ENCODE results near the gene PANX1.
"Not testable (repeated sequence)": the region's sequence is repeated elsewhere in the genome, so short reads cannot be mapped to it uniquely, and the experiment has no call there.

PANX1 gene

DNA sequence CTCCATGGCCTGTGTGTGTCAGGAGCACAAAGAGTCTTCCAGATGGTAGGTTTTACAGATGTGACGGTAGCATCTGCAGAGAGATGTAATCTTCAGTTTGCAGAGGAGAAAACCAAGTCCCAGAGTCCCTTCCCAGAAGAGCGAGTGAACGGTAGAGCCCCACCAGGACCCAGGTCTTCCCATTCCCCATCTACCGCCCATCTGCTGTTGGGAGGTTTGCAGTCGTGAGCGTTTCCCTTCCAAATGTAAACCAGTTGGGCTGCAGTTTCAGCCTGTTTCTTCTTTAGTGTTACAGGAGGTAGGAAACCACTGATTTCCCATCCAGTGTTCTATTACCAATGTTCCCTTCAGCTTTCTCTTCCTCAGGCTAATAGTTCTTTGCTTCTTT lies 24.0 kb downstream of the PANX1 start:
- no peaks in the 10 kb centered on the region for H3K4me1 ChIP-seq (ENCODE audit: insufficient read depth, low read length, severe bottlenecking)

GRCh38 chr11:94153320-94153719 lies 24.7 kb downstream of the PANX1 start:
- no peaks in the 10 kb centered on the region for H3K9me2 ChIP-seq (ENCODE audit: low read depth, low read length)
- no peaks in the 10 kb centered on the region for H3F3A ChIP-seq (ENCODE audit: insufficient read depth, low read length)
- H3K4me1 ChIP-seq (ENCODE audit: insufficient read depth, low read length, severe bottlenecking), result no peaks in the 10 kb centered on the region
- H2AFZ ChIP-seq (ENCODE audit: low read length), result no peak overlapping the region
- H3K4me2 ChIP-seq (ENCODE audit: low read length), result no peak overlapping the region
- no peak for TF ChIP-seq EZH2 (IDR thresholded peaks at IDR 0.05; ENCODE audit: borderline replicate concordance, low read length)
- TF ChIP-seq, protein P1, sequence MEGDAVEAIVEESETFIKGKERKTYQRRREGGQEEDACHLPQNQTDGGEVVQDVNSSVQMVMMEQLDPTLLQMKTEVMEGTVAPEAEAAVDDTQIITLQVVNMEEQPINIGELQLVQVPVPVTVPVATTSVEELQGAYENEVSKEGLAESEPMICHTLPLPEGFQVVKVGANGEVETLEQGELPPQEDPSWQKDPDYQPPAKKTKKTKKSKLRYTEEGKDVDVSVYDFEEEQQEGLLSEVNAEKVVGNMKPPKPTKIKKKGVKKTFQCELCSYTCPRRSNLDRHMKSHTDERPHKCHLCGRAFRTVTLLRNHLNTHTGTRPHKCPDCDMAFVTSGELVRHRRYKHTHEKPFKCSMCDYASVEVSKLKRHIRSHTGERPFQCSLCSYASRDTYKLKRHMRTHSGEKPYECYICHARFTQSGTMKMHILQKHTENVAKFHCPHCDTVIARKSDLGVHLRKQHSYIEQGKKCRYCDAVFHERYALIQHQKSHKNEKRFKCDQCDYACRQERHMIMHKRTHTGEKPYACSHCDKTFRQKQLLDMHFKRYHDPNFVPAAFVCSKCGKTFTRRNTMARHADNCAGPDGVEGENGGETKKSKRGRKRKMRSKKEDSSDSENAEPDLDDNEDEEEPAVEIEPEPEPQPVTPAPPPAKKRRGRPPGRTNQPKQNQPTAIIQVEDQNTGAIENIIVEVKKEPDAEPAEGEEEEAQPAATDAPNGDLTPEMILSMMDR (IDR thresholded peaks at IDR 0.05; ENCODE audit: low read length), result no peak
- H3K4me3 ChIP-seq (ENCODE audit: low read depth, low read length, poor library complexity, severe bottlenecking), result no peak overlapping the region
- no peak overlapping the region for H3K27ac ChIP-seq (ENCODE audit: low read depth, low read length, poor library complexity, severe bottlenecking)
- H3K79me2 ChIP-seq (ENCODE audit: insufficient read depth, low read length), result no peaks in the 10 kb centered on the region
- H3K9me3 ChIP-seq (ENCODE audit: low read length), result no peaks in the 10 kb centered on the region
- no peaks in the 10 kb centered on the region for H4K20me1 ChIP-seq (ENCODE audit: insufficient read depth, low read length)
- no peaks in the 10 kb centered on the region for H3K36me3 ChIP-seq (ENCODE audit: insufficient read depth, low read length)
- H3K27me3 ChIP-seq (ENCODE audit: insufficient read depth, low read length), result no peaks in the 10 kb centered on the region
- no peak overlapping the region for H3K9ac ChIP-seq (ENCODE audit: low read length)

More for the DNA sequence above, 24.0 kb downstream of the PANX1 start:
- no peak overlapping the region for H2AFZ ChIP-seq (ENCODE audit: low read length)
- H4K20me1 ChIP-seq (ENCODE audit: insufficient read depth, low read length), result no peaks in the 10 kb centered on the region
- no peaks in the 10 kb centered on the region for H3K9me3 ChIP-seq (ENCODE audit: low read length)
- no peak overlapping the region for H3K27ac ChIP-seq (ENCODE audit: low read depth, low read length, poor library complexity, severe bottlenecking)
- H3F3A ChIP-seq (ENCODE audit: insufficient read depth, low read length), result no peaks in the 10 kb centered on the region
- no peaks in the 10 kb centered on the region for H3K9me2 ChIP-seq (ENCODE audit: low read depth, low read length)
- no peak overlapping the region for H3K4me3 ChIP-seq (ENCODE audit: low read depth, low read length, poor library complexity, severe bottlenecking)
- no peak overlapping the region for H3K9ac ChIP-seq (ENCODE audit: low read length)
- H3K4me2 ChIP-seq (ENCODE audit: low read length), result no peak overlapping the region
- H3K27me3 ChIP-seq (ENCODE audit: insufficient read depth, low read length), result no peaks in the 10 kb centered on the region
- H3K79me2 ChIP-seq (ENCODE audit: insufficient read depth, low read length), result no peaks in the 10 kb centered on the region
- no peak for TF ChIP-seq EZH2 (IDR thresholded peaks at IDR 0.05; ENCODE audit: borderline replicate concordance, low read length)
- TF ChIP-seq, protein P1 (IDR thresholded peaks at IDR 0.05; ENCODE audit: low read length), result no peak
- H3K36me3 ChIP-seq (ENCODE audit: insufficient read depth, low read length), result no peaks in the 10 kb centered on the region

- H3K36me3 ChIP-seq (ENCODE audit: insufficient read depth, low read length), result no peaks in the 10 kb centered on the region
- H3K9ac ChIP-seq (ENCODE audit: low read length), result no peak overlapping the region
- H3K79me2 ChIP-seq (ENCODE audit: insufficient read depth, low read length), result no peaks in the 10 kb centered on the region
- no peaks in the 10 kb centered on the region for H3K9me2 ChIP-seq (ENCODE audit: low read depth, low read length)
- H3F3A ChIP-seq (ENCODE audit: insufficient read depth, low read length), result no peaks in the 10 kb centered on the region
- H2AFZ ChIP-seq (ENCODE audit: low read length), result no peak overlapping the region
- no peaks in the 10 kb centered on the region for H3K27me3 ChIP-seq (ENCODE audit: insufficient read depth, low read length)
- no peak overlapping the region for H3K4me3 ChIP-seq (ENCODE audit: low read depth, low read length, poor library complexity, severe bottlenecking)
- no peaks in the 10 kb centered on the region for H4K20me1 ChIP-seq (ENCODE audit: insufficient read depth, low read length)
- H3K4me2 ChIP-seq (ENCODE audit: low read length), result no peak overlapping the region
- H3K9me3 ChIP-seq (ENCODE audit: low read length), result no peaks in the 10 kb centered on the region
- H3K27ac ChIP-seq (ENCODE audit: low read depth, low read length, poor library complexity, severe bottlenecking), result no peak overlapping the region
- TF ChIP-seq, protein P1 (IDR thresholded peaks at IDR 0.05; ENCODE audit: low read length), result no peak
- no peak for TF ChIP-seq EZH2 (IDR thresholded peaks at IDR 0.05; ENCODE audit: borderline replicate concordance, low read length)
- no peaks in the 10 kb centered on the region for H3K4me1 ChIP-seq (ENCODE audit: insufficient read depth, low read length, severe bottlenecking)
Observed at GRCh38 chr11:94154095-94154856, 25.6 kb downstream of the PANX1 start.

DNA sequence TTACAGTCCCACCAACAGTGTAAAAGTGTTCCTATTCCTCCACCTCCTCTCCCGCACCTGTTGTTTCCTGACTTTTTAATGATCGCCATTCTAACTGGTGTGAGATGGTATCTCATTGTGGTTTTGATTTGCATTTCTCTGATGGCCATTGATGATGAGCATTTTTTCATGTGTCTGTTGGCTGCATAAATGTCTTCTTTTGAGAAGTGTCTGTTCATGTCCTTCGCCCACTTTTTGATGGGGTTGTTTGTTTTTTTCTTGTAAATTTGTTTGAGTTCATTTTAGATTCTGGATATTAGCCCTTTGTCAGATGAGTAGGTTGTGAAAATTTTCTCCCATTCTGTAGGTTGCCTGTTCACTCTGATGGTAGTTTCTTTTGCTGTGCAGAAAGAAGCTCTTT lies 28.7 kb downstream of the PANX1 start:
- H3K27me3 ChIP-seq (ENCODE audit: insufficient read depth, low read length); H2AFZ ChIP-seq (ENCODE audit: low read length); H3K9ac ChIP-seq (ENCODE audit: low read length); H3K9me2 ChIP-seq (ENCODE audit: low read depth, low read length); H3K4me1 ChIP-seq (ENCODE audit: insufficient read depth, low read length, severe bottlenecking); H3K4me3 ChIP-seq (ENCODE audit: low read depth, low read length, poor library complexity, severe bottlenecking); H3K9me3 ChIP-seq (ENCODE audit: low read length); H3K4me2 ChIP-seq (ENCODE audit: low read length); H3K27ac ChIP-seq (ENCODE audit: low read depth, low read length, poor library complexity, severe bottlenecking); H4K20me1 ChIP-seq (ENCODE audit: insufficient read depth, low read length); H3K36me3 ChIP-seq (ENCODE audit: insufficient read depth, low read length); H3F3A ChIP-seq (ENCODE audit: insufficient read depth, low read length); H3K79me2 ChIP-seq (ENCODE audit: insufficient read depth, low read length): not testable (repeated sequence)

Data from OCI-LY1 (cell line).